ENCODE measurements around the gene L3MBTL4. TPM values are rescaled to one million over a fixed set of nuclear protein-coding genes. Genes with fewer than 3 reads are reported as not detected.

Gene L3MBTL4
- total RNA-seq, 1 donor from 2014 or later = 17.5 TPM

DNA sequence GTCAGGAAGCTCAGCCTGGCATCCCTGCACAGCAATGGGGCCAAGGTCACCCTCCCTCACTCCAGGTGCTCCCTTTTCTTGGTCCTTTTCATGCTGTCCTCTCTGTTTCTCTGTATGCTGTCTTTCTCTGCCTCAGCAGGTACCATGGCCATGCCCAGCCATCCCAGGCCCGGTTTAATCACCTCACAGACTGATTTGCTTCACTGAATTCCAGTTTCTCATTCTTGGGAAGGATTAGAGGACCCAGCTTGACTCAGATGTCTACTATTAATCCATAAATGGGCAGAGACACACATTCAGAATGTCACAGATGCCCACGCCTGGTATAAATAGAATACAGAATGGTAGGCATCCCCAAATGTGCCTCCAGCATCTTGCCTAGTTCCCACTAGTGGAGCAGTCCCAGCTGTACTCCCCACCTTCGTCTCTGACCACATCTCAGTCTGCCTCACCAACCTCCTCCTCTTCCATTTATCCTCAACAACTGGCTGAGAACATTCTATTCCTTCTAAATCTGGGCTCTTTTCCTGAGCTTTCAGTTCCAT lies 14.2 kb upstream of the L3MBTL4 start:
- TF ChIP-seq, protein P1, sequence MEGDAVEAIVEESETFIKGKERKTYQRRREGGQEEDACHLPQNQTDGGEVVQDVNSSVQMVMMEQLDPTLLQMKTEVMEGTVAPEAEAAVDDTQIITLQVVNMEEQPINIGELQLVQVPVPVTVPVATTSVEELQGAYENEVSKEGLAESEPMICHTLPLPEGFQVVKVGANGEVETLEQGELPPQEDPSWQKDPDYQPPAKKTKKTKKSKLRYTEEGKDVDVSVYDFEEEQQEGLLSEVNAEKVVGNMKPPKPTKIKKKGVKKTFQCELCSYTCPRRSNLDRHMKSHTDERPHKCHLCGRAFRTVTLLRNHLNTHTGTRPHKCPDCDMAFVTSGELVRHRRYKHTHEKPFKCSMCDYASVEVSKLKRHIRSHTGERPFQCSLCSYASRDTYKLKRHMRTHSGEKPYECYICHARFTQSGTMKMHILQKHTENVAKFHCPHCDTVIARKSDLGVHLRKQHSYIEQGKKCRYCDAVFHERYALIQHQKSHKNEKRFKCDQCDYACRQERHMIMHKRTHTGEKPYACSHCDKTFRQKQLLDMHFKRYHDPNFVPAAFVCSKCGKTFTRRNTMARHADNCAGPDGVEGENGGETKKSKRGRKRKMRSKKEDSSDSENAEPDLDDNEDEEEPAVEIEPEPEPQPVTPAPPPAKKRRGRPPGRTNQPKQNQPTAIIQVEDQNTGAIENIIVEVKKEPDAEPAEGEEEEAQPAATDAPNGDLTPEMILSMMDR (IDR thresholded peaks at IDR 0.05; ENCODE audit: unreplicated experiment) = no peak
- Mint-ChIP-seq H3K4me3 (no peak overlapping the region), H3K27ac (no peak overlapping the region), H3K4me1 (peaks cover 11% of the 10 kb centered on the region), H3K9me3 (no peaks in the 10 kb centered on the region), H3K36me3 (no peaks in the 10 kb centered on the region), H3K27me3 (ENCODE audit: low read depth) (no peaks in the 10 kb centered on the region)
- no peak for DNase-seq (ENCODE audit: low spot score in 2 of 2, unreplicated experiment in 2 of 2)

DNA sequence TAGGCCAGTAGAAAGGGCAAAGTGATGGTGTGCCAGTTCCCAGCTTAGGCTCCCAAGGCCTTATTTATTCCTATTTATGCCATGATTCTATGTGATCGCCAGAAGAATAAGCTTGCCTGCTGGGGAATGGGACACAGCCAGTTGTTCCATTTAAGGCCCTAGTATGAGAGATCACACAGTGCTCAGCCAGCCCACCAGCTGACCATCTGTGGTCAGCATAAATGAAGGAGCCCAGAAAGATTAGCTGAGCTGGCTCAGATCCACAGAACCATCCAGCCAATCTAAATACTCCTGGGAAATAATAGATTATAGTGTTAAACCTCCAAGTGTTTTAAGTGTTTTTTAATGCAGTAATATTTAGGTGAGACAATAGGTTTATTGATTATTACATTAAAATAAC lies 12.6 kb upstream of the L3MBTL4 start:
- TF ChIP-seq, protein P1 (IDR thresholded peaks at IDR 0.05; ENCODE audit: unreplicated experiment) = no peak
- H3K27ac Mint-ChIP-seq = no peak overlapping the region
- H3K9me3 Mint-ChIP-seq = no peaks in the 10 kb centered on the region
- H3K36me3 Mint-ChIP-seq = no peaks in the 10 kb centered on the region
- peaks cover 4% of the 10 kb centered on the region for H3K27me3 Mint-ChIP-seq (ENCODE audit: low read depth)
- no peak for DNase-seq (ENCODE audit: low spot score in 2 of 2, unreplicated experiment in 2 of 2)
- peaks cover 6% of the 10 kb centered on the region for H3K4me1 Mint-ChIP-seq
- no peak overlapping the region for H3K4me3 Mint-ChIP-seq

DNA sequence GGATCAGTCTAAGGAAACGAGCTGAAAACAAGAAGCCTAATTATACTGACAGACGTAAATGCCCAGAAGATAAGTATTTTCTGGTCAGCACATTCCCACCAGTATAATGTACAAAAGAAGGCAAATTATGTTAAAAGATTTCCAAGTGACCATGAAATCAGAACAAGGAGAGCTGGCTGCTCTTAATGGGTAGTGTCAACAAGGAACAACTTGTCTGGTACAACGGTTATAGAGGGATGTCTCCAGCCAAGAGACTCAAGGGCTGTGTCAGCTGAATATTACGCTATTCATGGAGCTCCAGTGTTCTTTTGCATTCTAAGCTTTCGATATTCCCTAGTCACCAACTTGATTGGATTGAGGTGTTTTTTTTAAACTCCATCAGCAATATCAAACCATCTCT lies 8.6 kb upstream of the L3MBTL4 start:
- no peaks in the 10 kb centered on the region for H3K4me1 Mint-ChIP-seq
- no peak overlapping the region for H3K27ac Mint-ChIP-seq
- peaks cover 4% of the 10 kb centered on the region for H3K27me3 Mint-ChIP-seq (ENCODE audit: low read depth)
- H3K36me3 Mint-ChIP-seq = peaks cover 4% of the 10 kb centered on the region
- peaks cover 8% of the 10 kb centered on the region for H3K9me3 Mint-ChIP-seq
- TF ChIP-seq, protein P1 (IDR thresholded peaks at IDR 0.05; ENCODE audit: unreplicated experiment) = no peak
- no peak overlapping the region for H3K4me3 Mint-ChIP-seq
- no peak for DNase-seq (ENCODE audit: low spot score in 2 of 2, unreplicated experiment in 2 of 2)

DNA sequence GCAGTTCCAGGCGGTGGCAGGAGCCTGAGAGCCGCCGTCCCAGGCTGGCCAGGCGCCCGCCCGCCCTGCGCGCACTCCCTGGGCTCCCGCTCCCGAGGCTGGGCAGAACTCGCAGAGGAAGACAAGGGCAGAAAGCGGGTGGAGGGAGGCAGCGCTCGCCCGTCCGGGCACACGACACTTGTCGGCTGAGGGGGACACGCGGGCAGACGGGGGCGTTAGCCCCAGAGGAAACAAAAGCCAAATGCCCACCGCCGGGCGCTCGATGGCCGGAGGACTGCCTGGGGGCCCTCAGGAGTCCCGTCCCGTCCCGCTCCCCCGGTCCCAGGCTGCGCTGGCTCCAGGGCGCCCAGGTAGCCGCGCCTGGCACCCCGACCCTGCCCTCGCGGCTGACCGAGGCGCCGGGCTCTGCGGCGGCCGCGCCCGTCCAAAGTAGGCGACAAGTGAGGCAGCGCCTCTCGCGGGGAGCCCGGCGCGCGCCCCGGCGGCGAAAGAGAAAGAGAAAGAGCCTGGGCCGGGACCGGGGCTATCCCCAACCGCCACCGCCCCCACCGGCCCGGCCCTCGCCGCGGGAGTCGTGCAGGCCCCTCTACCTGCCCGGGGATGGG lies 491 bp downstream of the L3MBTL4 start:
- Mint-ChIP-seq H3K27me3 (ENCODE audit: low read depth) (peaks cover 43% of the 10 kb centered on the region), H3K4me1 (peaks cover 18% of the 10 kb centered on the region), H3K4me3 (peak overlapping the region; percentile 75), H3K9me3 (no peaks in the 10 kb centered on the region), H3K27ac (peak overlapping the region; percentile 81), H3K36me3 (no peaks in the 10 kb centered on the region)
- TF ChIP-seq, protein P1 (IDR thresholded peaks at IDR 0.05; ENCODE audit: unreplicated experiment) = no peak
- DNase-seq (ENCODE audit: low spot score in 2 of 2, unreplicated experiment in 2 of 2) = peak; percentile 42 to 73

DNA sequence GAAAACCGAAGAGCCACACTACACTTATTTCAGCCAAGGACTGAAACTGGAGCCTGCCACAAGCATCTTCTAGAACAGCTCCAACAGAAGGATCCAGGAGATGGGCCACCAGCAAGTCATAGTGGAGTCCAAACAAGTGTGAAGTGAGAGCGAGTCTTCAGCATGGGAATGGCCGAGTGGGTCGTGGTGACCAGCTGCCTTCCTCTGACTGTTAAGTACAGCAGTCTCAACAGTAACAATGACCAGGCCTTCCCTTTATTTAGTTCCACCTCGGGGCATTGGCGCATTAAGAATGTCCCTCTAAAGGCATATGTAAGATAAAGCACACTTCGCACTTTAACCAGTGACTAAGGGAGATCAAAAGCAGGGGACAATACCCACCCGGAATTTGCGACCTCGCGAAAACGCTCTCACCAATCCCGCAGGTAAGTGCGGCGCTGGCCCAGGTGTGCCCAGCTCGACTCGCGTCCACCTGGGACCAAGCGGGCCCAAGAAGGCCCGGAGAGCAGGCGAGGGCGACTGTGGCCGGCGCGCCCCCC lies 1.1 kb downstream of the L3MBTL4 start:
- Mint-ChIP-seq H3K36me3 (no peaks in the 10 kb centered on the region), H3K27ac (peak overlapping the region; percentile 71), H3K4me1 (peaks cover 18% of the 10 kb centered on the region), H3K4me3 (peak overlapping the region; percentile 75), H3K9me3 (no peaks in the 10 kb centered on the region), H3K27me3 (ENCODE audit: low read depth) (peaks cover 43% of the 10 kb centered on the region)
- TF ChIP-seq, protein P1 (IDR thresholded peaks at IDR 0.05; ENCODE audit: unreplicated experiment) = no peak
- no peak for DNase-seq (ENCODE audit: low spot score in 2 of 2, unreplicated experiment in 2 of 2)
